ENCODE results near the gene LY6G5C. TPM values are rescaled to one million over a fixed set of nuclear protein-coding genes. Genes with fewer than 3 reads are reported as not detected.

The LY6G5C gene
- total and polyA plus RNA-seq, 9 of the 15 experiments (the other 6 are each of a cell fraction or from before 2014, with no cell fraction given): 0.10 to 0.67 (median 0.46) TPM; not detected in 4

- TF ChIP-seq, protein P1, sequence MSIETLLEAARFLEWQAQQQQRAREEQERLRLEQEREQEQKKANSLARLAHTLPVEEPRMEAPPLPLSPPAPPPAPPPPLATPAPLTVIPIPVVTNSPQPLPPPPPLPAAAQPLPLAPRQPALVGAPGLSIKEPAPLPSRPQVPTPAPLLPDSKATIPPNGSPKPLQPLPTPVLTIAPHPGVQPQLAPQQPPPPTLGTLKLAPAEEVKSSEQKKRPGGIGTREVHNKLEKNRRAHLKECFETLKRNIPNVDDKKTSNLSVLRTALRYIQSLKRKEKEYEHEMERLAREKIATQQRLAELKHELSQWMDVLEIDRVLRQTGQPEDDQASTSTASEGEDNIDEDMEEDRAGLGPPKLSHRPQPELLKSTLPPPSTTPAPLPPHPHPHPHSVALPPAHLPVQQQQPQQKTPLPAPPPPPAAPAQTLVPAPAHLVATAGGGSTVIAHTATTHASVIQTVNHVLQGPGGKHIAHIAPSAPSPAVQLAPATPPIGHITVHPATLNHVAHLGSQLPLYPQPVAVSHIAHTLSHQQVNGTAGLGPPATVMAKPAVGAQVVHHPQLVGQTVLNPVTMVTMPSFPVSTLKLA (conservative IDR thresholded peaks at IDR 0.05): no peak
- no peak for TF ChIP-seq HIVEP1 (CRISPR knock-in tag; IDR thresholded peaks at IDR 0.05)
- peak; percentile 49 for TF ChIP-seq ETV5 (CRISPR knock-in tag; IDR thresholded peaks at IDR 0.05; ENCODE audit: low read depth)
- 0 out of 2 replicates have a peak, but pooled peaks have one; percentile 14 for TF ChIP-seq ZNF76 (CRISPR knock-in tag; IDR thresholded peaks at IDR 0.05; ENCODE audit: borderline replicate concordance)
- peak; percentile 58; the same call in 1 of the 2 replicates for TF ChIP-seq MTA1 (IDR thresholded peaks at IDR 0.05; ENCODE audit: borderline replicate concordance)
- peak; percentile 30; the same call in 1 of the 2 replicates for TF ChIP-seq POLR2G (IDR thresholded peaks at IDR 0.05; ENCODE audit: low read depth, low read length)
- TF ChIP-seq NR2C2 (CRISPR knock-in tag; IDR thresholded peaks at IDR 0.05): peak; percentile 47; the same call in 1 of the 2 replicates
- TF ChIP-seq NR2C2 (tag; IDR thresholded peaks at IDR 0.05): no peak
- TF ChIP-seq TRIM24 (IDR thresholded peaks at IDR 0.05): peak; percentile 21 to 29
- TF ChIP-seq MCM7 (IDR thresholded peaks at IDR 0.05): peak in 1 of 2 experiments; percentile 78; a peak in 1 of 4 replicates
- 0 out of 2 replicates have a peak, but pooled peaks have one; percentile 34 for TF ChIP-seq FOXP1 (CRISPR knock-in tag; IDR thresholded peaks at IDR 0.05)
- no peak for TF ChIP-seq CHAMP1 (IDR thresholded peaks at IDR 0.05)
- peak; percentile 91 for TF ChIP-seq RBM39 (optimal IDR thresholded peaks at IDR 0.05; ENCODE audit: low read depth, low read length)
Measured at GRCh38 chr6:31729515-31729978, 48.7 kb upstream of the LY6G5C start (continued).
